GM12864 (cell line): ENCODE measurements around the gene GALNT2.

ENCODE experiments used
- DNase-seq: peaks from one replicate; pipeline ENCODE4 v3.0.0-alpha.2; 2011; ENCODE audit warnings: low read depth
- H3K4me3 ChIP-seq: 2 replicates; pipeline ENCODE4 v1.5.1; 2011; ENCODE audit warnings: mild to moderate bottlenecking, low read depth, low read length, control low read depth
- CTCF ChIP-seq: IDR thresholded peaks from 2 replicates; pipeline ENCODE4 v1.5.1; 2011; ENCODE audit warnings: low read depth, mild to moderate bottlenecking, moderate library complexity, low read length, control low read depth, inconsistent platforms; ENCODE audit errors: missing control alignments

GALNT2 gene

GRCh38 chr1:230082211-230082610 lies 15.2 kb downstream of the GALNT2 start:
- TF ChIP-seq CTCF, result no peak
- no peak overlapping the region for H3K4me3 ChIP-seq
- no peak for DNase-seq

GRCh38 chr1:230083053-230083452 lies 16.0 kb downstream of the GALNT2 start:
- DNase-seq, result no peak
- TF ChIP-seq CTCF, result no peak
- no peak overlapping the region for H3K4me3 ChIP-seq

GRCh38 chr1:230083746-230084407 lies 16.8 kb downstream of the GALNT2 start:
- no peak overlapping the region for H3K4me3 ChIP-seq
- TF ChIP-seq CTCF, result no peak
- DNase-seq, result no peak

- H3K4me3 ChIP-seq, result no peak overlapping the region
Observed at GRCh38 chr1:230084408-230085177, 17.6 kb downstream of the GALNT2 start.

GRCh38 chr1:230085178-230085515 lies 18.1 kb downstream of the GALNT2 start:
- DNase-seq, result no peak
- H3K4me3 ChIP-seq, result no peak overlapping the region

More at GRCh38 chr1:230084408-230085177, 17.6 kb downstream of the GALNT2 start:
- no peak for TF ChIP-seq CTCF
- no peak for DNase-seq

GRCh38 chr1:230086151-230086550 lies 19.1 kb downstream of the GALNT2 start:
- DNase-seq, result no peak

More at GRCh38 chr1:230085178-230085515, 18.1 kb downstream of the GALNT2 start:
- no peak for TF ChIP-seq CTCF

More at GRCh38 chr1:230086151-230086550, 19.1 kb downstream of the GALNT2 start:
- H3K4me3 ChIP-seq, result no peak overlapping the region
- no peak for TF ChIP-seq CTCF
